ENCODE results near the gene TPM2.

The TPM2 gene

GRCh38 chr9:35652829-35653209 is 36.9 kb downstream of the TPM2 start:
- no peak overlapping the region for H3K4me2 ChIP-seq (ENCODE audit: low read length)
- peaks cover 54% of the 10 kb centered on the region for H3K4me1 ChIP-seq (ENCODE audit: low read length)
- no peak overlapping the region for H3K9ac ChIP-seq (ENCODE audit: low read length)

GRCh38 chr9:35651956-35652828 is 37.5 kb downstream of the TPM2 start:
- Histone ChIP-seq H3K79me2 (ENCODE audit: low read length) (peaks cover 10% of the 10 kb centered on the region), H3K9ac (ENCODE audit: low read length) (no peak overlapping the region), H3K9me3 (ENCODE audit: insufficient read depth, low read length) (no peaks in the 10 kb centered on the region), H3K36me3 (replicated peaks; ENCODE audit: low read depth, low read length) (no peaks in the 10 kb centered on the region), H3K4me3 (ENCODE audit: low read length) (no peak overlapping the region), H2AFZ (ENCODE audit: low read depth, low read length) (no peak overlapping the region), H3K4me1 (ENCODE audit: low read length) (peaks cover 56% of the 10 kb centered on the region), H4K20me1 (ENCODE audit: insufficient read depth, low read length) (no peaks in the 10 kb centered on the region), H3K4me2 (ENCODE audit: low read length) (peak overlapping the region; percentile 6; the same call in 1 of the 2 replicates), H3K27ac (ENCODE audit: low read length) (no peak overlapping the region), H3K27me3 (ENCODE audit: low read depth, low read length) (no peaks in the 10 kb centered on the region)
- no peak for TF ChIP-seq CTCF (IDR thresholded peaks at IDR 0.05; ENCODE audit: low read depth, low read length)
- no peak for TF ChIP-seq EZH2phosphoT487 (IDR thresholded peaks at IDR 0.05; ENCODE audit: low read depth)

More at GRCh38 chr9:35652829-35653209, 36.9 kb downstream of the TPM2 start:
- H3K79me2 ChIP-seq (ENCODE audit: low read length): peaks cover 10% of the 10 kb centered on the region
- no peak overlapping the region for H3K27ac ChIP-seq (ENCODE audit: low read length)
- H2AFZ ChIP-seq (ENCODE audit: low read depth, low read length): no peak overlapping the region
- H3K27me3 ChIP-seq (ENCODE audit: low read depth, low read length): no peaks in the 10 kb centered on the region
- no peaks in the 10 kb centered on the region for H4K20me1 ChIP-seq (ENCODE audit: insufficient read depth, low read length)
- no peaks in the 10 kb centered on the region for H3K9me3 ChIP-seq (ENCODE audit: insufficient read depth, low read length)
- TF ChIP-seq CTCF (IDR thresholded peaks at IDR 0.05; ENCODE audit: low read depth, low read length) (no peak), EZH2phosphoT487 (IDR thresholded peaks at IDR 0.05; ENCODE audit: low read depth) (no peak)
- H3K4me3 ChIP-seq (ENCODE audit: low read length): no peak overlapping the region
- H3K36me3 ChIP-seq (replicated peaks; ENCODE audit: low read depth, low read length): no peaks in the 10 kb centered on the region

- H2AFZ ChIP-seq (ENCODE audit: low read depth, low read length): peak within 1 kb of the TSS; percentile 73
- no peak for TF ChIP-seq CTCF (IDR thresholded peaks at IDR 0.05; ENCODE audit: low read depth, low read length)
- no peak for TF ChIP-seq EZH2phosphoT487 (IDR thresholded peaks at IDR 0.05; ENCODE audit: low read depth)
- peak within 1 kb of the TSS; percentile 89 for H3K9ac ChIP-seq (ENCODE audit: low read length)
- H3K4me3 ChIP-seq (ENCODE audit: low read length): peak within 1 kb of the TSS; percentile 88
- H3K4me2 ChIP-seq (ENCODE audit: low read length): peak within 1 kb of the TSS; percentile 99
- peak within 1 kb of the TSS; percentile 66 for H3K27ac ChIP-seq (ENCODE audit: low read length)
- peaks cover 58% of the 10 kb centered on the region for H3K4me1 ChIP-seq (ENCODE audit: low read length)
- H3K36me3 ChIP-seq (replicated peaks; ENCODE audit: low read depth, low read length): no peaks in the 10 kb centered on the region
- H3K79me2 ChIP-seq (ENCODE audit: low read length): peaks cover 10% of the 10 kb centered on the region
- H3K9me3 ChIP-seq (ENCODE audit: insufficient read depth, low read length): no peaks in the 10 kb centered on the region
- H3K27me3 ChIP-seq (ENCODE audit: low read depth, low read length): no peaks in the 10 kb centered on the region
- no peaks in the 10 kb centered on the region for H4K20me1 ChIP-seq (ENCODE audit: insufficient read depth, low read length)
Observed at GRCh38 chr9:35650341-35651158, 39.2 kb downstream of the TPM2 start, which contains the start of gene SIT1. Gene SIT1, minus strand, starts transcription at chr9:35650931. Its CDS starts 78 bp downstream, at chr9:35650853.

Measured in OCI-LY3 (cell line).